NB4 (cell line): ENCODE data around the gene TMEM219.

Experiments
- DNase-seq: peaks from one replicate; pipeline ENCODE4 v3.0.0; 2010; ENCODE audit warnings: low read depth
- H3K4me3 ChIP-seq: one replicate; pipeline ENCODE4 v1.5.1; 2011; ENCODE audit warnings: mild to moderate bottlenecking, low read depth, low read length, moderate library complexity
- CTCF ChIP-seq: IDR thresholded peaks from one replicate; pipeline ENCODE4 v1.5.1; 2012; ENCODE audit warnings: low read depth, low read length
- MYC ChIP-seq: IDR thresholded peaks from 2 replicates; pipeline ENCODE4 v1.6.1; 2011; ENCODE audit warnings: low read depth, low read length
- POLR2A ChIP-seq: IDR thresholded peaks from 2 replicates; pipeline ENCODE4 v1.6.1; 2011; ENCODE audit warnings: mild to moderate bottlenecking; ENCODE audit not compliant: insufficient read length; ENCODE audit errors: extremely low read depth
- TF ChIP-seq, protein P1 (sequence below): IDR thresholded peaks from 2 replicates; pipeline ENCODE4 v1.6.1; 2011; ENCODE audit warnings: low read depth, low read length

TMEM219 gene

DNA sequence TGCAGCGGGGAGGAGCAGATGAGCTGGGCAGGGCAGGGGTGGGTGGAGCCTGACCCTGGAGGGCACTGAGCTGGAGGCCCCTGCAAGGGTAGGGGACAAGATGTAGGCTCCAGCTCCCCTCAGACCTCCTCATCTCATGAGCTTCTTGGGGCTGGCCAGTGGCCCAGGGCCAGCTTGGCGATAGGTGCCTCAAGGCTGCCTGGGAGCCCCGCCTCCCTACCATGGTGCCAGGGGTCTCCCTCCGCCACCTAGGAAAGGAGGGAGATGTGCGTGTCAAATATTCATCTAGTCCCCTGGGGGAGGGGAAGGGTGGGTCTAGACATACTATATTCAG is 29.7 kb downstream of the TMEM219 start:
- no peak for TF ChIP-seq MYC
- TF ChIP-seq CTCF: no peak
- TF ChIP-seq POLR2A: no peak
- TF ChIP-seq, protein P1, sequence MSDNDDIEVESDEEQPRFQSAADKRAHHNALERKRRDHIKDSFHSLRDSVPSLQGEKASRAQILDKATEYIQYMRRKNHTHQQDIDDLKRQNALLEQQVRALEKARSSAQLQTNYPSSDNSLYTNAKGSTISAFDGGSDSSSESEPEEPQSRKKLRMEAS: no peak
- H3K4me3 ChIP-seq: no peak overlapping the region
- DNase-seq: no peak

DNA sequence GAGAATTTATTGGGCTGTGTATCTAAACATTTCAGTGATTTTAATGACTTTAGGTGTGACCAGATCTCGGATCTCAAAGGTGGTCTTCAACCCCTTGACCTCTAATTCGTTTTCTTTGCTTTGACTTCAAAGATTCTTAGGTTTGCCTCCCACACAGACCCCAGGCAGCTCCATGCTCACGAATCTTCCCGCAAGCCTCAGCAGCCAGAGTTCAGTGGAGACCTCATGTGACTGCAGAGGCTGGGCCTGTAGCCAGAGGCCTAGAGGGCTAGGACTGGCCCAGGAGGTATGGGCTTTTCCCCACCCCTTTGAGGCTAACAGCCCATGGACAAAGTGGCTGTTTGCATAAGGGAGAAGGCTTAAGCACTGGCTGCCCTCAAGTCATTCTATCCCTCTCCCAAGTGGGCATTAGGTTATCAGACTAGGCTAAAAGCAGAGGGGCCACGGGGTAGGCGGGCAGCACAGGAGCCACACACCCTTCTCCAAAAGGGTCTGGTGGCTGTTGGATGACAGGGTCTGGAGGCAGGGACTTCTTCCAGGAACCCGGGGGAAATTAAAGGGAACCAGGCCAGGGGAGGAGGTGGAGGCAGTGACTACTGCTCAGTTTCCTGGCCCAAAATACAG is 30.6 kb downstream of the TMEM219 start:
- no peak for TF ChIP-seq CTCF
- TF ChIP-seq, protein P1: no peak
- TF ChIP-seq POLR2A: no peak
- no peak for TF ChIP-seq MYC
- H3K4me3 ChIP-seq: no peak overlapping the region
- no peak for DNase-seq

GRCh38 chr16:29993191-29993902 is 31.5 kb downstream of the TMEM219 start:
- no peak for DNase-seq
- no peak overlapping the region for H3K4me3 ChIP-seq
- TF ChIP-seq MYC (no peak), POLR2A (no peak), CTCF (no peak)
- TF ChIP-seq, protein P1: no peak

DNA sequence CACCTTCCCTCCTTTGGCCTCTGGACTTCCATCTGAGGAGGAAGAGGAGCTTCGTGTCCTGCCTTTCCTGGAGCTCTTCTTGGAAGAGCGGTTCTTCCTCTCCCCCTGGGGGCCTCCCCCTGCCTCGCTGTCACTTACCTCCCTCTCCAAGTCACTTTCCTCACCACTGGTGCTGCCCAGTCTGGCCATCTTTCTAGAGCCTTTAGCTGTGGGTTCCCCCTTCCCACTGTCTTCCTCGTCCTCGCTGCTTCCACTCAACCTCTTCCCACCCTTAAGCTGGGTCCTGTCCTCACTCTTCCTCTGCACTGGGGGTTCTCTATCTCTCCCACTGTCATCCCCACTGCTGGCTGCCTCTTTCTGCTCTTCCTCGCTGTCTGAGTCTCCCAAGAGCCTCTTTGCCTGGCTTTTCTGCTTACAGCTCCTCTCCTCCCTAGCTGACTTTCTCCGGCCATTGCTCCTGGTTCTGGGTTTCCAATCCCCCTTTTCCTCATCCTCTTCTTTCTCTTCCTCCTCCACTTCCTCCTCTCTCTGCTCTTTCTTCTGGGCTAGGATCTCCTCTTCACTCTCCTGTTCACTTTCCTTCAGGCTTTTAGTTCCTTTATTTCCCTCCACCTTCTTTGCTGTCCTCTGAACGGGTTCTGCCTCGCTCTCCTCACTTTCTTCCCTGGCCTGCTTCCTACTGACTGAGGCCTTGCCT is 32.2 kb downstream of the TMEM219 start:
- peak overlapping the region; percentile 66 for H3K4me3 ChIP-seq
- DNase-seq: no peak

DNA sequence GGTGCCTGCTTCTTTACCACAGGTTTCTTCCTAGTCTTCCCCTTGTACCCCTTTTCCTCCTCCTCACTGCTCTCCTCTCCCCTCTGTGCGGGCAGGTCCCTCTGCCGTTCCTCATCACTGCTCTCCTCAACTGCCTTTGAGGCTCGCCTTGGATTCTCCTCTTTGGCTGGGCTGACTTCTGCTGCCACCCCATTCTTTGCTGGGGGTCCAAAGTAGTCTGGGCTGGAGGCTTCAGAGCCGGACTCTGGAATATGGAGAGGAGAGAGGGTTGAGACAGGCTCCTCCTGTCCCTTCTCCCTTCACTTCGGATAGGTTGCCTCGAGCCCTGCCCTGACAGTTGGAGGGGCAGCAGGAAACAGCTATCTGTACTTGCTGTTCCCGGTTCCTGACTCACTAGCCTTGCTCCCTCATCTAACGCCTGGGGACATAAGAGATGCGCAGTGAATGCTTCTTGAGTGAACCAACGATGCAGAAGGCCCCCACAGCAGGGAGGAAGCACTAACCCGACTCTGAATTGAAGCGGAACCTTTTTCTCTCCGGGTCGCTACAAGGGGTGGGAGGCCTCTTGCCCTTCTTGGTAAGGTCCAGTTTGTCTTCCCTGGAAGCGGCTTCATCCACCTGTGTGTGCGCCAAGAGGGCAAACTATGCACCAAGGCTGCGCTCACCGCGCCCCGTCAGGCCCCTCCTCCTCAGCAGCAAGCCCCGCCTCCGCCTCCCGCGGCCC is 32.9 kb downstream of the TMEM219 start:
- no peak for TF ChIP-seq CTCF
- TF ChIP-seq MYC: no peak
- no peak for TF ChIP-seq POLR2A
- TF ChIP-seq, protein P1: no peak
- peak overlapping the region; percentile 66 for H3K4me3 ChIP-seq
- DNase-seq: peak; percentile 49

More for the DNA sequence above, 32.2 kb downstream of the TMEM219 start:
- TF ChIP-seq CTCF (no peak), POLR2A (no peak), MYC (no peak)
- TF ChIP-seq, protein P1: no peak
